Stimulated activated CD8-positive, alpha-beta memory T cell treated with anti-CD3 and anti-CD28 coated beads, Interleukin-7, amount 100 ng/mL, for 24 hours (primary cell): ENCODE measurements around the gene HK1.

Experiments
- DNase-seq: peaks from one replicate; pipeline ENCODE4 v3.0.0-alpha.2; 2020; ENCODE audit warnings: low read depth

The HK1 gene

GRCh38 chr10:69404786-69405185 lies 126.5 kb downstream of the HK1 start:
- DNase-seq: no peak

- no peak for DNase-seq
Observed at GRCh38 chr10:69405221-69405620, 126.9 kb downstream of the HK1 start.

- DNase-seq: no peak
Observed at GRCh38 chr10:69406302-69406811, 128.1 kb downstream of the HK1 start.

- no peak for DNase-seq
Observed at GRCh38 chr10:69406816-69407580, 128.7 kb downstream of the HK1 start.

- DNase-seq: no peak
Observed at GRCh38 chr10:69407621-69408301, 129.5 kb downstream of the HK1 start.

GRCh38 chr10:69408318-69409175 lies 130.3 kb downstream of the HK1 start:
- peak; percentile 74 for DNase-seq

- DNase-seq: no peak
Observed at GRCh38 chr10:69409176-69409495, 130.8 kb downstream of the HK1 start.

- DNase-seq: no peak
Observed at GRCh38 chr10:69409968-69410367, 131.7 kb downstream of the HK1 start.

GRCh38 chr10:69410487-69410886 lies 132.2 kb downstream of the HK1 start:
- no peak for DNase-seq

- DNase-seq: no peak
Observed at GRCh38 chr10:69411476-69411875, 133.2 kb downstream of the HK1 start.

GRCh38 chr10:69412232-69412790 lies 134.0 kb downstream of the HK1 start:
- no peak for DNase-seq

- no peak for DNase-seq
Observed at GRCh38 chr10:69413221-69413865, 135.0 kb downstream of the HK1 start.

- no peak for DNase-seq
Observed at GRCh38 chr10:69414036-69415018, 136.0 kb downstream of the HK1 start.

- DNase-seq: no peak
Observed at GRCh38 chr10:69415049-69415448, 136.8 kb downstream of the HK1 start.

- DNase-seq: no peak
Observed at GRCh38 chr10:69415951-69416350, 137.7 kb downstream of the HK1 start.

GRCh38 chr10:69416695-69417094 lies 138.4 kb downstream of the HK1 start, which contains the start of gene TACR2:
Gene TACR2, minus strand, starts transcription at chr10:69416918. Its CDS starts 595 bp downstream, at chr10:69416323.
- no peak for DNase-seq

- DNase-seq: no peak
Observed at GRCh38 chr10:69417542-69417941, 139.2 kb downstream of the HK1 start.

GRCh38 chr10:69418052-69418752 lies 139.9 kb downstream of the HK1 start:
- no peak for DNase-seq

GRCh38 chr10:69419096-69419743 lies 140.9 kb downstream of the HK1 start:
- no peak for DNase-seq
